Stomach (tissue), 9 donors: ENCODE measurements around the gene MBP. TPM values are rescaled to one million over a fixed set of nuclear protein-coding genes. Genes with fewer than 3 reads are reported as not detected.

ENCODE experiments used
- DNase-seq, 2 donors: peaks; one replicate each; pipeline versions ENCODE4 v3.0.0 to v3.0.0-alpha.2; 2013 to 2019
- H3K27ac ChIP-seq, 5 donors: fragments of 200-600 bp in 4 of 5; sonication (generic) in 4 of 5; one replicate each; pipeline ENCODE4 v1.5.1; 2013 to 2019; ENCODE audit warnings: mild to moderate bottlenecking in 1 of 5, moderate library complexity in 1 of 5
- H3K27me3 ChIP-seq, 3 donors: fragments of 200-600 bp; sonication (generic); one replicate each; pipeline ENCODE4 v1.5.1; 2017 to 2019; ENCODE audit warnings: mixed run types in 1 of 3
- H3K36me3 ChIP-seq, 4 donors: fragments of 200-600 bp; sonication (generic); 1 replicate in 3 of 4; 2 replicates in 1 of 4; pipeline ENCODE4 v1.5.1; 2016 to 2019
- H3K4me1 ChIP-seq, 4 donors: fragments of 200-600 bp; sonication (generic); one replicate each; pipeline ENCODE4 v1.5.1; 2016 to 2019
- H3K4me3 ChIP-seq, 4 donors: fragments of 200-600 bp; sonication (generic) in 3 of 4; one replicate each; pipeline ENCODE4 v1.5.1; 2016 to 2019; ENCODE audit warnings: mild to moderate bottlenecking in 1 of 4
- H3K9me3 ChIP-seq, 4 donors: fragments of 200-600 bp; sonication (generic); one replicate each; pipeline ENCODE4 v1.5.1; 2016 to 2019
- CTCF ChIP-seq, 7 experiments: fragments of 450-650 bp in 4 of 7; fragments of 200-600 bp in 3 of 7; sonication (generic) in 3 of 7; IDR thresholded peaks; one replicate each; pipeline ENCODE4 v1.5.1; 2016 to 2019; ENCODE audit warnings: antibody characterized with exemption in 7 of 7, control low read depth in 2 of 7, mild to moderate bottlenecking in 1 of 7
- EP300 ChIP-seq: sonication (generic); formaldehyde crosslinking; IDR thresholded peaks from one replicate; pipeline ENCODE4 v1.6.1; 2017; ENCODE audit warnings: antibody characterized with exemption
- POLR2A ChIP-seq, 4 donors: fragments of 450-650 bp; IDR thresholded peaks; one replicate each; pipeline ENCODE4 v1.6.1; 2016; ENCODE audit warnings: antibody characterized with exemption in 4 of 4, control low read depth in 2 of 4, mild to moderate bottlenecking in 1 of 4, moderate library complexity in 1 of 4
- POLR2AphosphoS5 ChIP-seq, 3 donors: sonication (generic); formaldehyde crosslinking; IDR thresholded peaks; one replicate each; pipeline ENCODE4 v1.6.1; 2016; ENCODE audit warnings: antibody characterized with exemption in 3 of 3
- WGBS, 5 donors: extraction: QIAGEN DNeasy Blood & Tissue Kit in 3 of 5; methylation state at CpG; one replicate each; pipeline versions ENCODE4 v1.1.5 to v1.1.7; 2013 to 2018; 5-methylcytosine and 5-hydroxymethylcytosine counted together
- intact Hi-C: fragments of 100-400 bp; cut with DNase I; formaldehyde crosslinking; loops from one replicate; pipeline ENCODE4 v1.15.1; 2023; ENCODE audit warnings: low total_unique reads
- polyA plus RNA-seq, 3 donors: library from polyadenylated mRNA; stranded (reverse); fragments of 200-250 nt; gene quantifications; one replicate each; pipeline ENCODE4 v1.2.3, GENCODE V29; 2013
- total RNA-seq, 5 donors: library from RNA; depleted of rRNA; stranded (reverse); fragments of >200 nt; gene quantifications; one replicate each; pipeline versions ENCODE4 v1.1.0 to v1.2.3, GENCODE V29; 2014 to 2016
- donor health status: healthy with polysubstance abuse.
- donor health status: Bipolar disorder and iron deficiency.
- donor health status: healthy.

Gene MBP
- total and polyA plus RNA-seq, 8 donors: 7.9 to 407 (median 33.3) TPM

DNA sequence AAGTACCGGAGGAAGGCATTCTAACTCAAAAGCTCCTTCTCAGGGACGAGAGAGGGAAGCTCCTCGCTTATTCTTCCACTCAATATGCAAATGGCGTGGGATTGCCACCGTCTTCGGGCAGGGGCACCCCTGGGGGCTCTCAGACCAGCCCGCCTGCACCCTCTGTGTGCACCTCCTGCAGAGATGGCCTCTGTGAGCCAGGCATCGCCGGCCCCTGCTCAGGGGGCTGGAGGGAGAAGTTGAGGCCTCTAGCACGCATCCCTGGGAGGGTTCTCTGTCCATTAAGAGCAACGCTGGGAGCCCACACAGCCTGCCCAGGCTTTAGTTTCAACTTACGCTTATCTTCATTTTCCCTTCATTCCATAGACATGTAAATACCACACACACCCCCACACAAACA is 125.3 kb downstream of the MBP start:
- Histone ChIP-seq H3K9me3 (no peaks in the 10 kb centered on the region), H3K4me3 (no peak overlapping the region), H3K4me1 (peaks cover 0 to 15% (median 0%) of the 10 kb centered on the region in 4 donors), H3K36me3 (peaks cover 0 to 32% (median 24%) of the 10 kb centered on the region in 4 donors), H3K27me3 (no peaks in the 10 kb centered on the region), H3K27ac (peak overlapping the region in 1 of 5 donors; percentile 60)
- intact Hi-C loops: loop anchor here (10.0 kb wide), 1 partner anchor 48 kb away; no protein-coding TSS in a partner anchor
- no peak for DNase-seq
- WGBS, 5 donors: 74 to 86% (median 77%) methylated on average over 11 to 12 of the region's 12 CpGs
- TF ChIP-seq CTCF (IDR thresholded peaks at IDR 0.05) (no peak), POLR2A (IDR thresholded peaks at IDR 0.05) (no peak), POLR2AphosphoS5 (IDR thresholded peaks at IDR 0.05) (no peak), EP300 (no peak)

DNA sequence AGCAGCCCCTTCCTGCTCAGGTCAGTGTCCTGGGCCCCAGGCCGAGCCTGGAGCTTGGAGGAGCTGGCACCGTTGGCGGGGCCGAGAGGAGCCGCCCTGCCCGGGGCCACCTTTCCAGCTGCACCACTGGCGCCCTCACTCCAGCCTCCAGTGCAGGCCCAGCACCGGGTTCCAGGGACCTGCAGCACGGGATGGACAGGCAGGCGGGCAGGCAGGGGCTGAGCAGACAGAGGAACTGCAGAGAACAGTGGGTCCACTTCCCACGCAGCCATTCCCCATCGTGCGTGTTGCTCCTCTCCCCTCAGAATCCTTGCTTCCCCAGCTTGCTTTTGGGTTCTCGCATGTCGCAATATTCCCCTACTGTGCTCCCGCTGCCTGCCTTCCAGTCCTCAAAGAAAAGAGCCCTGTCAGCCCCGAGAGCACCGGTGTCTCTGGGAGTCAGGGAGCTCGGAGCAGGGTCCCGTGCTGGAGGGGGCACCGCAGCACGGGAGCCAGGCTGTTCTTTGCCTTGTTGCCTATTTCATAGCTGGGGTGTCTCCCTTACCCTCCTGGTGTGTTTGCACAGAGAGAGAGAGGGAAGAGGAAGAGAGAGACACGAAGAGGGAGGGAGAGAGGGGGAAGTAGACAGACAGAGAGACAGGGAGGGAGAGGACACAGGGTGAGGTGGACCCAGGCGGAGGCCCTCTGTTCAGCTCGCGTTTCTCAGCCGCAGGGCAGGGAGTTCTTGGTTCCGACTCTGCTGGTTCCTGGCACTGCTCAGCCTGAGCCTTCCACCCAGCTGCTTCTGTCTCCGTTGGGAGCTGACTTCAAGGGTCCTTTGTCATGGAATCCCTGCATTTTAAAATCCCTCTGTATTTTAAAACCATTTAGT is 126.0 kb downstream of the MBP start:
- Histone ChIP-seq H3K27me3 (no peaks in the 10 kb centered on the region), H3K27ac (peak overlapping the region in 1 of 5 donors; percentile 60), H3K4me3 (no peak overlapping the region), H3K36me3 (peaks cover 0 to 28% (median 20%) of the 10 kb centered on the region in 4 donors), H3K4me1 (peaks cover 0 to 15% (median 0%) of the 10 kb centered on the region in 4 donors), H3K9me3 (no peaks in the 10 kb centered on the region)
- 78 to 91% (median 85%) methylated on average over 19 to 29 of the region's 29 CpGs for WGBS, 5 donors
- DNase-seq: no peak
- TF ChIP-seq POLR2AphosphoS5 (IDR thresholded peaks at IDR 0.05): no peak
- TF ChIP-seq POLR2A (IDR thresholded peaks at IDR 0.05): no peak
- TF ChIP-seq CTCF (IDR thresholded peaks at IDR 0.05): no peak
- no peak for TF ChIP-seq EP300
- intact Hi-C loops: loop anchor here (10.0 kb wide), 1 partner anchor 48 kb away; no protein-coding TSS in a partner anchor

DNA sequence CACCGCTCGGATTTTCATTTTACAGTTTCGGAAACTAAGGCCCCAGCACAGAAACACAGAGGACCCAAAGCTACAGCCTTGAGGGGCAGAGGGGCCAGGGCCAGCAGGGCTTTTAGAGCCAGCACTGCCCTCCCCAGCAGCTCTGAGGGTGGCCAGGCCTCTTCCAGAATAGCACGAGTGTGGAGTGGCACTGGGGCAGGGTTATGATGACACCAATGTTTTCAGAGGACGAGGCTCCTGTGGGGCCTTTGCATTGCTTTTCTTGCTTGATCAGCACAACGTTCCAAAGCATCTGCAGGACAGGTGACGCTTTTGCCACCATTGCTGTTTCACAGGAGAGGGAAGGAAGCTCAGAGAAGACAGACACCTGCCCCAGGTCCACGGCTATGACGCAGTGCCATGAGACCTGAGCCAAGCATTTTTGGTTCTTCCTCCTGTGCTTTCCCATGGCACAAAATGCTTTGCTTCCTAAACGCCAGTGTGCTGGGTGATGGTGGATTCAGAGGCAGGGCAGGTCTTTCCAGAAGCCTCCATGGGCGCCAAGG is 126.9 kb downstream of the MBP start:
- intact Hi-C loops: loop anchor here (10.0 kb wide), 1 partner anchor 49 kb away; no protein-coding TSS in a partner anchor
- peak overlapping the region in 1 of 5 donors; percentile 60 for H3K27ac ChIP-seq

More for the DNA sequence above, 126.9 kb downstream of the MBP start:
- no peaks in the 10 kb centered on the region for H3K27me3 ChIP-seq
- peaks cover 0 to 23% (median 17%) of the 10 kb centered on the region in 4 donors for H3K36me3 ChIP-seq
- no peak overlapping the region for H3K4me3 ChIP-seq
- no peaks in the 10 kb centered on the region for H3K9me3 ChIP-seq
- WGBS, 5 donors: 84 to 92% (median 87%) methylated on average over 10 to 11 of the region's 11 CpGs
- peaks cover 0 to 20% (median under 1%) of the 10 kb centered on the region in 4 donors for H3K4me1 ChIP-seq
- TF ChIP-seq POLR2A (IDR thresholded peaks at IDR 0.05): no peak
- TF ChIP-seq POLR2AphosphoS5 (IDR thresholded peaks at IDR 0.05): no peak
- TF ChIP-seq EP300: no peak
- no peak for TF ChIP-seq CTCF (IDR thresholded peaks at IDR 0.05)
- no peak for DNase-seq
